GM10266 (cell line): Measurements from ENCODE around the gene RNF152.

Source experiments
- DNase-seq: peaks from one replicate; pipeline ENCODE4 v3.0.0; 2012; ENCODE audit errors: extremely low spot score
- CTCF ChIP-seq: IDR thresholded peaks from 2 replicates; pipeline ENCODE4 v1.5.1; 2012; ENCODE audit warnings: mild to moderate bottlenecking, low read depth; ENCODE audit not compliant: control insufficient read depth, insufficient read depth; ENCODE audit errors: missing control alignments

Gene RNF152

GRCh38 chr18:61833387-61833786 is 59.4 kb downstream of the RNF152 start:
- TF ChIP-seq CTCF: no peak
- DNase-seq: no peak

GRCh38 chr18:61832858-61833257 is 59.9 kb downstream of the RNF152 start:
- TF ChIP-seq CTCF: no peak
- no peak for DNase-seq

GRCh38 chr18:61831071-61831470 is 61.7 kb downstream of the RNF152 start:
- DNase-seq: no peak
- no peak for TF ChIP-seq CTCF

GRCh38 chr18:61829108-61829507 is 63.7 kb downstream of the RNF152 start:
- no peak for TF ChIP-seq CTCF
- no peak for DNase-seq

GRCh38 chr18:61827591-61827990 is 65.2 kb downstream of the RNF152 start:
- no peak for TF ChIP-seq CTCF
- no peak for DNase-seq

- TF ChIP-seq CTCF: no peak
- DNase-seq: no peak
These were observed 67.4 kb downstream of the RNF152 start for GRCh38 chr18:61825386-61825785.

GRCh38 chr18:61824733-61825363 is 68.0 kb downstream of the RNF152 start:
- no peak for TF ChIP-seq CTCF
- no peak for DNase-seq
